Measurements from ENCODE around the gene NARS2. TPM values are rescaled to one million over a fixed set of nuclear protein-coding genes. Genes with fewer than 3 reads are reported as not detected.
A peak's percentile ranks its signal among the peaks of the same experiment; 100 is the strongest.

Gene NARS2
- total RNA-seq, 1 donor from 2014 or later = 27.5 TPM

DNA sequence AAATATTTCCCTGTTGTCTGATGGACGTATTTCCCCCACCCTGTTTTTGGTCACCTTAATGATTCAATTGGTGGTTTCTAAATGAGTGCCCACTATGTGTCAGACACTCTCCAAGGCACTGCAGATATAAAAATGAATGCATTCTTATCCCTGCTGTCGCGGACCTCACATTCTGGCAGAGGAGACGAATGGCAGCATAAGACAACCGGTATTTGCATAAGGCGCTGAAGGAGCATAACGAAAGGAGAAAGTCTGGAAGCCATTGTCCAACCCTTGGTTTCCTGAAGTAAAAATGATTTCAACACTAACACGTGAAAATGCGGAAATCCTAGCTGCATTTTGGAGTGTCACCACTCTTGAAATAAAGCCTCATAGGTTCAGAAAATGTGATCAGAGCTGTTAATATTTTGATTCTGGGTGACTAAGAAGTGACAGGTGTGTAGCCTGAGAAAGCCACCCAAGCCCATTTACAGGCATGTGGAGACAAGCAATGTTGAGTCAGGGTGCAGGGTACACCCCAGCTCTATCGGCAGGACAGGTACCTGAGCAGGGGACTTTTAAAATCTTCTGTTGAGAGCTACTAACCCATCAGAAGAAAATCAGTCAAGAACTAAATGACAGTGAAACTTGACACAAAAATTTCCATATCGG lies 146.9 kb downstream of the NARS2 start:
- Mint-ChIP-seq H3K36me3 (peaks cover 13% of the 10 kb centered on the region), H3K27ac (no peak overlapping the region), H3K27me3 (no peaks in the 10 kb centered on the region), H3K4me3 (no peak overlapping the region), H3K9me3 (no peaks in the 10 kb centered on the region), H3K4me1 (ENCODE audit: unreplicated experiment) (peaks cover 11% of the 10 kb centered on the region)
- TF ChIP-seq, protein P1, sequence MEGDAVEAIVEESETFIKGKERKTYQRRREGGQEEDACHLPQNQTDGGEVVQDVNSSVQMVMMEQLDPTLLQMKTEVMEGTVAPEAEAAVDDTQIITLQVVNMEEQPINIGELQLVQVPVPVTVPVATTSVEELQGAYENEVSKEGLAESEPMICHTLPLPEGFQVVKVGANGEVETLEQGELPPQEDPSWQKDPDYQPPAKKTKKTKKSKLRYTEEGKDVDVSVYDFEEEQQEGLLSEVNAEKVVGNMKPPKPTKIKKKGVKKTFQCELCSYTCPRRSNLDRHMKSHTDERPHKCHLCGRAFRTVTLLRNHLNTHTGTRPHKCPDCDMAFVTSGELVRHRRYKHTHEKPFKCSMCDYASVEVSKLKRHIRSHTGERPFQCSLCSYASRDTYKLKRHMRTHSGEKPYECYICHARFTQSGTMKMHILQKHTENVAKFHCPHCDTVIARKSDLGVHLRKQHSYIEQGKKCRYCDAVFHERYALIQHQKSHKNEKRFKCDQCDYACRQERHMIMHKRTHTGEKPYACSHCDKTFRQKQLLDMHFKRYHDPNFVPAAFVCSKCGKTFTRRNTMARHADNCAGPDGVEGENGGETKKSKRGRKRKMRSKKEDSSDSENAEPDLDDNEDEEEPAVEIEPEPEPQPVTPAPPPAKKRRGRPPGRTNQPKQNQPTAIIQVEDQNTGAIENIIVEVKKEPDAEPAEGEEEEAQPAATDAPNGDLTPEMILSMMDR (conservative IDR thresholded peaks at IDR 0.05) = no peak
- no peak for DNase-seq (ENCODE audit: extremely low spot score, unreplicated experiment)

DNA sequence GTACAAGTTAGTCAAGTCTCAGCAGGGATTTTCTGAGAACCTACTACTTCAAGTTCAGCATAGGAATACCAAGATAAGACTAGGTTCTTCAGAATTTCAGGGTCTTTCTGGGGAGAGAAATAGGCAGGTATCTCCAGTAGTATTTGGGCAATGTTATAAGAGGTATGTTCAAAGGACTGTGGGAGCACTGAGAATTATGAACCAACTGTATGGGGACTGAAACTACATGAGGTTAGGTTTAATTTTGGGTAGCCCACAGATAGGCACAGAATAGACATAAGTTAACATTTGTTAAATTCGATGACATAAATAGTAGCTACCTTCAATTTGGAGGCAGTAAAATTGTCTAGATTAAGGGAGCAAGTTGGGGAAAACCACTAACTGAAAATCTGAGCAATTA lies 147.8 kb downstream of the NARS2 start:
- peaks cover 11% of the 10 kb centered on the region for H3K36me3 Mint-ChIP-seq
- H3K9me3 Mint-ChIP-seq = no peaks in the 10 kb centered on the region
- H3K4me1 Mint-ChIP-seq (ENCODE audit: unreplicated experiment) = peaks cover 11% of the 10 kb centered on the region

GRCh38 chr11:78425399-78426070 lies 149.1 kb downstream of the NARS2 start:
- Mint-ChIP-seq H3K4me1 (ENCODE audit: unreplicated experiment) (peaks cover 20% of the 10 kb centered on the region), H3K27me3 (no peaks in the 10 kb centered on the region), H3K9me3 (no peaks in the 10 kb centered on the region), H3K27ac (no peak overlapping the region), H3K36me3 (peaks cover 7% of the 10 kb centered on the region), H3K4me3 (no peak overlapping the region)
- TF ChIP-seq, protein P1 (conservative IDR thresholded peaks at IDR 0.05) = no peak
- no peak for DNase-seq (ENCODE audit: extremely low spot score, unreplicated experiment)

More for the DNA sequence above, 147.8 kb downstream of the NARS2 start:
- H3K27ac Mint-ChIP-seq = no peak overlapping the region
- H3K4me3 Mint-ChIP-seq = no peak overlapping the region
- DNase-seq (ENCODE audit: extremely low spot score, unreplicated experiment) = no peak
- H3K27me3 Mint-ChIP-seq = no peaks in the 10 kb centered on the region
- TF ChIP-seq, protein P1 (conservative IDR thresholded peaks at IDR 0.05) = no peak

- H3K27me3 Mint-ChIP-seq = no peaks in the 10 kb centered on the region
- TF ChIP-seq, protein P1 (conservative IDR thresholded peaks at IDR 0.05) = no peak
- H3K36me3 Mint-ChIP-seq = peaks cover 4% of the 10 kb centered on the region
- H3K4me1 Mint-ChIP-seq (ENCODE audit: unreplicated experiment) = peaks cover 26% of the 10 kb centered on the region
- no peak for DNase-seq (ENCODE audit: extremely low spot score, unreplicated experiment)
- H3K9me3 Mint-ChIP-seq = no peaks in the 10 kb centered on the region
- H3K27ac Mint-ChIP-seq = peak overlapping the region; percentile 3
- H3K4me3 Mint-ChIP-seq = no peak overlapping the region
Measured at GRCh38 chr11:78424334-78425270, 150.1 kb downstream of the NARS2 start.

DNA sequence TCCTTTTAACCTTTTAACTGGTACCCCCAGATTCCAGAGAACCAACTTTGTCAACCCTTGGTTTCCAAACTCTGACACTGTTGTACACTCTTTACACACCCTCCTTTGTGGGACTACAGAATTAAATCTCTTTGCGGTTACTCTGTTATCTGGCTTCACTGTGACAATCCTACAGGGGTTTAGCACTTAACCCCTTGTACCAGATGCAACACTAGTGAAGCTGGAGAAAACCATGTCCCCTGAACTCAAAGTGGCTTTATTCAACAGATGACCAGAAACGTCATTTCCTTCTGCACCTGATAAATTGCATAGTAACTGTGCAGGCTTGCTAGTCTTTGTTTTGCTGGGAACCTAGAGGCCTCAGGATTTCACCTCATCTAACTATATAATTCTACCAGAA lies 151.4 kb downstream of the NARS2 start:
- TF ChIP-seq, protein P1 (conservative IDR thresholded peaks at IDR 0.05) = no peak
- no peaks in the 10 kb centered on the region for H3K9me3 Mint-ChIP-seq
- H3K4me3 Mint-ChIP-seq = no peak overlapping the region
- H3K4me1 Mint-ChIP-seq (ENCODE audit: unreplicated experiment) = peaks cover 39% of the 10 kb centered on the region
- peaks cover 4% of the 10 kb centered on the region for H3K36me3 Mint-ChIP-seq
- no peaks in the 10 kb centered on the region for H3K27me3 Mint-ChIP-seq
- no peak for DNase-seq (ENCODE audit: extremely low spot score, unreplicated experiment)
- H3K27ac Mint-ChIP-seq = no peak overlapping the region

All from type B pancreatic cell (in vitro differentiated cells).